Keratinocyte (primary cell): ENCODE results near the gene CASP10. TPM values are rescaled to one million over a fixed set of nuclear protein-coding genes. Genes with fewer than 3 reads are reported as not detected.

Experiments
- DNase-seq: peaks from one replicate; pipeline ENCODE4 v3.0.0-alpha.2; 2011; ENCODE audit warnings: low read depth, missing footprints, low spot score
- FAIRE-seq: peaks from 2 replicates; lab custom pipeline; 2011; peaks lifted over from hg19 to GRCh38; lab: Jason Lieb, UNC
- H2AFZ ChIP-seq: 2 replicates; pipeline ENCODE4 v1.6.0; 2012; ENCODE audit warnings: low read length, control low read depth, inconsistent platforms; ENCODE audit not compliant: control insufficient read depth
- H3K27ac ChIP-seq: 2 replicates; pipeline ENCODE4 v1.5.1; 2011; ENCODE audit warnings: low read length; ENCODE audit not compliant: control insufficient read depth, insufficient read depth
- H3K27me3 ChIP-seq: 3 replicates; pipeline ENCODE4 v1.6.0; 2011; ENCODE audit warnings: low read length; ENCODE audit not compliant: control insufficient read depth, insufficient read depth; ENCODE audit errors: extremely low read depth
- H3K36me3 ChIP-seq, 2 experiments: 2 replicates in 1 of 2; 3 replicates in 1 of 2; pipeline ENCODE4 v1.5.1; 2011; ENCODE audit warnings: low read length in 2 of 2, mild to moderate bottlenecking in 1 of 2; ENCODE audit not compliant: control insufficient read depth in 2 of 2, insufficient read depth in 2 of 2; ENCODE audit errors: extremely low read depth in 1 of 2
- H3K4me1 ChIP-seq: 3 replicates; pipeline ENCODE4 v1.5.1; 2011; ENCODE audit warnings: low read length; ENCODE audit not compliant: control insufficient read depth, insufficient read depth; ENCODE audit errors: extremely low read depth
- H3K4me2 ChIP-seq: 3 replicates; pipeline ENCODE4 v1.6.0; 2011; ENCODE audit warnings: low read depth, low read length; ENCODE audit not compliant: control insufficient read depth, insufficient read depth; ENCODE audit errors: extremely low read depth
- H3K4me3 ChIP-seq, 3 experiments: fragments of 200-600 bp in 1 of 3; sonication (generic) in 1 of 3; 2 replicates in 2 of 3; 3 replicates in 1 of 3; pipeline ENCODE4 v1.5.1; 2011 to 2016; ENCODE audit warnings: low read length in 3 of 3, mild to moderate bottlenecking in 3 of 3, control low read depth in 2 of 3, inconsistent platforms in 1 of 3, low read depth in 1 of 3, mixed read lengths in 1 of 3, mixed run types in 1 of 3, moderate library complexity in 1 of 3; ENCODE audit not compliant: control insufficient read depth in 2 of 3, insufficient read depth in 2 of 3; ENCODE audit errors: extremely low read depth in 1 of 3
- H3K79me2 ChIP-seq: 2 replicates; pipeline ENCODE4 v1.6.0; 2012; ENCODE audit warnings: low read length; ENCODE audit not compliant: control insufficient read depth, insufficient read depth
- H3K9ac ChIP-seq: 3 replicates; pipeline ENCODE4 v1.6.0; 2011; ENCODE audit warnings: low read length; ENCODE audit not compliant: control insufficient read depth, insufficient read depth; ENCODE audit errors: extremely low read depth
- H3K9me1 ChIP-seq: 3 replicates; pipeline ENCODE4 v1.6.0; 2011; ENCODE audit warnings: low read length; ENCODE audit not compliant: control insufficient read depth, insufficient read depth; ENCODE audit errors: extremely low read depth
- H3K9me3 ChIP-seq: 2 replicates; pipeline ENCODE4 v1.5.1; 2012; ENCODE audit warnings: low read depth, low read length; ENCODE audit not compliant: control insufficient read depth
- H4K20me1 ChIP-seq: 3 replicates; pipeline ENCODE4 v1.6.0; 2011; ENCODE audit warnings: low read length; ENCODE audit not compliant: control insufficient read depth, insufficient read depth; ENCODE audit errors: extremely low read depth
- CTCF ChIP-seq, 3 experiments: IDR thresholded peaks in 1 of 3; conservative IDR thresholded peaks in 1 of 3; optimal IDR thresholded peaks in 1 of 3; 2 replicates in 2 of 3; 3 replicates in 1 of 3; pipeline versions ENCODE3 to v1.5.1; 2011; ENCODE audit warnings: low read length in 3 of 3, mild to moderate bottlenecking in 3 of 3, moderate library complexity in 2 of 3, control low read depth in 1 of 3, inconsistent platforms in 1 of 3; ENCODE audit not compliant: insufficient read depth in 2 of 3; ENCODE audit errors: extremely low read depth in 1 of 3
- EZH2 ChIP-seq: IDR thresholded peaks from one replicate; pipeline ENCODE4 v1.6.1; 2012; ENCODE audit warnings: inconsistent platforms, mild to moderate bottlenecking, low read length, moderate library complexity
- dilution Hi-C: fragments of 300-500 bp; cut with MboI; formaldehyde crosslinking; loops from one replicate; pipeline ENCODE4 v1.7.0; 2020; ENCODE audit warnings: low sequenced_read_pairs; ENCODE audit not compliant: extremely low pct_ligation_motif_present
- polyA plus RNA-seq, 5 experiments: library from polyadenylated mRNA; depleted of rRNA in 3 of 5; stranded (reverse) in 3 of 5; stranded (forward) in 1 of 5; unstranded in 1 of 5; fragments of >200 nt; gene quantifications; 1 replicate in 1 of 5; 2 replicates in 3 of 5; 3 replicates in 1 of 5; pipeline versions ENCODE4 v1.2.1 to v1.2.3, GENCODE V29; 2011 to 2012; ENCODE audit warnings: missing spikeins in 2 of 5, low read depth in 1 of 5, low replicate concordance in 1 of 5

Gene CASP10
- polyA plus RNA-seq, 1 donor (not counting 4 experiments of a cell fraction or from before 2014, with no cell fraction given): 7.1 TPM

GRCh38 chr2:201199847-201200246 lies 16.9 kb downstream of the CASP10 start:
- DNase-seq (no peak), FAIRE-seq (no peak)
- dilution Hi-C loops: no loop called here
- H3K27ac ChIP-seq: no peak overlapping the region
- H3K27me3 ChIP-seq: no peaks in the 10 kb centered on the region
- no peak overlapping the region for H2AFZ ChIP-seq
- H3K9me1 ChIP-seq: no peaks in the 10 kb centered on the region
- TF ChIP-seq EZH2: no peak
- no peak overlapping the region for H3K9ac ChIP-seq
- H3K36me3 ChIP-seq: peaks cover 5 to 8% of the 10 kb centered on the region in 2 experiments
- H3K4me1 ChIP-seq: no peaks in the 10 kb centered on the region
- H3K4me2 ChIP-seq: no peak overlapping the region
- H4K20me1 ChIP-seq: no peaks in the 10 kb centered on the region
- H3K9me3 ChIP-seq: no peaks in the 10 kb centered on the region
- H3K79me2 ChIP-seq: no peaks in the 10 kb centered on the region
- no peak overlapping the region for H3K4me3 ChIP-seq

- peaks cover 5 to 8% of the 10 kb centered on the region in 2 experiments for H3K36me3 ChIP-seq
- H3K27ac ChIP-seq: no peak overlapping the region
- no peak for FAIRE-seq
- no peaks in the 10 kb centered on the region for H3K27me3 ChIP-seq
- TF ChIP-seq CTCF (optimal IDR thresholded peaks at IDR 0.05 in 1 of 3, IDR thresholded peaks at IDR 0.05 in 1 of 3, conservative IDR thresholded peaks at IDR 0.05 in 1 of 3; ENCODE audit: extremely low read depth in 1 of 3, insufficient read depth in 2 of 3, low read length in 3 of 3) (no peak), EZH2 (no peak)
- H3K9me3 ChIP-seq: no peaks in the 10 kb centered on the region
- no peaks in the 10 kb centered on the region for H3K79me2 ChIP-seq
- no peaks in the 10 kb centered on the region for H3K4me1 ChIP-seq
- no peaks in the 10 kb centered on the region for H3K9me1 ChIP-seq
- no peaks in the 10 kb centered on the region for H4K20me1 ChIP-seq
- no peak overlapping the region for H2AFZ ChIP-seq
- dilution Hi-C loops: no loop called here
- H3K4me2 ChIP-seq: no peak overlapping the region
- no peak overlapping the region for H3K9ac ChIP-seq
- H3K4me3 ChIP-seq: no peak overlapping the region
- DNase-seq: no peak
Measured at GRCh38 chr2:201200345-201200744, 17.4 kb downstream of the CASP10 start.

- TF ChIP-seq EZH2: no peak
- no peak for TF ChIP-seq CTCF (optimal IDR thresholded peaks at IDR 0.05 in 1 of 3, IDR thresholded peaks at IDR 0.05 in 1 of 3, conservative IDR thresholded peaks at IDR 0.05 in 1 of 3; ENCODE audit: extremely low read depth in 1 of 3, insufficient read depth in 2 of 3, low read length in 3 of 3)
- dilution Hi-C loops: no loop called here
- no peak for FAIRE-seq
Measured at GRCh38 chr2:201201371-201201770, 18.4 kb downstream of the CASP10 start.

More at GRCh38 chr2:201201371-201201770, 18.4 kb downstream of the CASP10 start:
- Histone ChIP-seq H3K36me3 (peaks cover 2 to 5% of the 10 kb centered on the region in 2 experiments), H3K4me1 (no peaks in the 10 kb centered on the region), H3K9ac (no peak overlapping the region), H3K27me3 (no peaks in the 10 kb centered on the region), H2AFZ (no peak overlapping the region), H3K4me2 (no peak overlapping the region), H4K20me1 (no peaks in the 10 kb centered on the region), H3K9me3 (no peaks in the 10 kb centered on the region), H3K9me1 (no peaks in the 10 kb centered on the region), H3K27ac (no peak overlapping the region), H3K4me3 (no peak overlapping the region), H3K79me2 (no peaks in the 10 kb centered on the region)
- DNase-seq: no peak
